Activated B cell treated with CpG ODN at 0.5 μM for 24 hours (primary cell): ENCODE measurements around the gene ZBTB38. TPM values are rescaled to one million over a fixed set of nuclear protein-coding genes. Genes with fewer than 3 reads are reported as not detected.

Experiments
- ATAC-seq: fragments of 200-7000 bp; cut with Tn5 transposase; one replicate; pipeline ENCODE4 v1.10.0; 2021; ENCODE audit warnings: low read depth, mild to moderate bottlenecking, moderate library complexity
- CTCF ChIA-PET: fragments of 350-600 bp; sonication (Branson Sonifier 250); formaldehyde crosslinking; loops from one replicate; lab custom pipeline; 2021; ENCODE audit warnings: antibody characterized with exemption; lab: Charles Lee
- POLR2A ChIA-PET: fragments of 350-600 bp; sonication (Branson Sonifier 250); formaldehyde crosslinking; loops from one replicate; lab custom pipeline; 2021; ENCODE audit warnings: antibody characterized with exemption; lab: Charles Lee
- DNase-seq: peaks from one replicate; pipeline ENCODE4 v3.0.0; 2022
- H3K27ac Mint-ChIP-seq: one replicate; pipeline ENCODE4 v1.8.0; 2020; ENCODE audit warnings: mixed read lengths
- H3K27me3 Mint-ChIP-seq: one replicate; pipeline ENCODE4 v1.8.0; 2021; ENCODE audit warnings: mixed read lengths
- H3K36me3 Mint-ChIP-seq: one replicate; pipeline ENCODE4 v1.8.0; 2021; ENCODE audit warnings: low read depth, mixed read lengths
- H3K4me1 Mint-ChIP-seq: one replicate; pipeline ENCODE4 v1.8.0; 2021; ENCODE audit warnings: mixed read lengths
- H3K4me3 Mint-ChIP-seq: one replicate; pipeline ENCODE4 v1.8.0; 2020; ENCODE audit warnings: mild to moderate bottlenecking, mixed read lengths
- H3K9me3 Mint-ChIP-seq: one replicate; pipeline ENCODE4 v1.8.0; 2020; ENCODE audit warnings: mixed read lengths
- CTCF ChIP-seq: fragments of 200-600 bp; IDR thresholded peaks from one replicate; pipeline ENCODE4 v1.8.0; 2022; ENCODE audit warnings: antibody characterized with exemption, mild to moderate bottlenecking
- intact Hi-C: fragments of 100-400 bp; cut with micrococcal nuclease; formaldehyde crosslinking; loops from one replicate; pipeline ENCODE4 v1.15.1; 2024
- total RNA-seq: library from RNA; stranded (reverse); gene quantifications from 2 replicates; pipeline ENCODE4 v1.2.3, GENCODE V29; 2022

Gene ZBTB38, protein sequence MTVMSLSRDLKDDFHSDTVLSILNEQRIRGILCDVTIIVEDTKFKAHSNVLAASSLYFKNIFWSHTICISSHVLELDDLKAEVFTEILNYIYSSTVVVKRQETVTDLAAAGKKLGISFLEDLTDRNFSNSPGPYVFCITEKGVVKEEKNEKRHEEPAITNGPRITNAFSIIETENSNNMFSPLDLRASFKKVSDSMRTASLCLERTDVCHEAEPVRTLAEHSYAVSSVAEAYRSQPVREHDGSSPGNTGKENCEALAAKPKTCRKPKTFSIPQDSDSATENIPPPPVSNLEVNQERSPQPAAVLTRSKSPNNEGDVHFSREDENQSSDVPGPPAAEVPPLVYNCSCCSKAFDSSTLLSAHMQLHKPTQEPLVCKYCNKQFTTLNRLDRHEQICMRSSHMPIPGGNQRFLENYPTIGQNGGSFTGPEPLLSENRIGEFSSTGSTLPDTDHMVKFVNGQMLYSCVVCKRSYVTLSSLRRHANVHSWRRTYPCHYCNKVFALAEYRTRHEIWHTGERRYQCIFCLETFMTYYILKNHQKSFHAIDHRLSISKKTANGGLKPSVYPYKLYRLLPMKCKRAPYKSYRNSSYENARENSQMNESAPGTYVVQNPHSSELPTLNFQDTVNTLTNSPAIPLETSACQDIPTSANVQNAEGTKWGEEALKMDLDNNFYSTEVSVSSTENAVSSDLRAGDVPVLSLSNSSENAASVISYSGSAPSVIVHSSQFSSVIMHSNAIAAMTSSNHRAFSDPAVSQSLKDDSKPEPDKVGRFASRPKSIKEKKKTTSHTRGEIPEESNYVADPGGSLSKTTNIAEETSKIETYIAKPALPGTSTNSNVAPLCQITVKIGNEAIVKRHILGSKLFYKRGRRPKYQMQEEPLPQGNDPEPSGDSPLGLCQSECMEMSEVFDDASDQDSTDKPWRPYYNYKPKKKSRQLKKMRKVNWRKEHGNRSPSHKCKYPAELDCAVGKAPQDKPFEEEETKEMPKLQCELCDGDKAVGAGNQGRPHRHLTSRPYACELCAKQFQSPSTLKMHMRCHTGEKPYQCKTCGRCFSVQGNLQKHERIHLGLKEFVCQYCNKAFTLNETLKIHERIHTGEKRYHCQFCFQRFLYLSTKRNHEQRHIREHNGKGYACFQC (N-terminal part only)
- total RNA-seq: 39.5 and 45.2 TPM in 2 replicates

GRCh38 chr3:141368062-141368924 is at the start of gene ZBTB38:
TSS of gene ZBTB38 (plus strand) at chr3:141368504. CDS start at chr3:141442389, 73,885 bp downstream.
- Mint-ChIP-seq H3K36me3 (no peaks in the 10 kb centered on the region), H3K4me1 (peaks cover 13% of the 10 kb centered on the region), H3K27ac (peak within 1 kb of the TSS; percentile 61)

DNA sequence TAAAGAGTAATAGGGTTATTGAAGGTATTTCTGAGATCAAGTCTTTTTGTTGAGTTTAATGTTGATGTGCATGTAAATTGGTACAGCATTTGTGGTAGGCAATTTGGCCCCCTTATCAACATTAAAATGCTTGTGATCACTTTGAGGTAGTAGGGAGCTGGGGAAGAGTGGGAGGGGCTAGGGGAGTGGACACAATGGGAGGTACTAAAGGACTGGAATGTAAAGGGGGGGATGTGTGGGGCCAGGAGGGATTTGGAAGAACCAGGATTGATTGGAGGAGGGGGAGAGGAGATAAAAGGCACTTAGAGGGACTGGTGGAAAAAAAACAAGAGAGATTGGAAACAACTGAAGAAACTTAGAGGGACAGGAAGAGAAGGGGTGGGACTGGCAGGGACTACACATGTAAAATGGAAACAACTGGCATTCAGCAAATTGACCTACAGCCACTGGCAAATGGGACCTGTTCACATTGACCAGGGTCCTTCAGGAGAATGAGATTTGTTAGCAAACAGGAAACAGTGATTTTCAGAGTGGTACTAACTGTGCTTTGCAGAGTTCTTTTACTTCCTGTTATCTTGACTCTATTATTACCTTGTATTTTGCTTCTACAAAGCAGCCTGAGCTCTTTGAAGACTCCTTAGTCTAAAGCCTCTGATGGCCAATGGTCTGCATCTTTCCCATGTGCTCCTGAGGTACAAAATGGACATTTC is 47.8 kb upstream of the ZBTB38 start:
- no peak for ATAC-seq
- Mint-ChIP-seq H3K36me3 (no peaks in the 10 kb centered on the region), H3K27me3 (no peaks in the 10 kb centered on the region), H3K4me1 (peaks cover 14% of the 10 kb centered on the region), H3K9me3 (peaks cover 2% of the 10 kb centered on the region), H3K27ac (peak overlapping the region; percentile 19), H3K4me3 (no peak overlapping the region)
- no peak for DNase-seq
- ChIA-PET POLR2A (interaction anchor here (0.8 to 2.4 kb wide), 2 partner anchors 9 to 81 kb away, joined by 4 to 8 read pairs; no protein-coding TSS in a partner anchor), CTCF (no interaction called here)
- TF ChIP-seq CTCF: no peak
- intact Hi-C loops: no loop called here

More at GRCh38 chr3:141368062-141368924, at the start of gene ZBTB38:
- DNase-seq (no peak), ATAC-seq (no peak)
- no peaks in the 10 kb centered on the region for H3K9me3 Mint-ChIP-seq
- H3K4me3 Mint-ChIP-seq: peak within 1 kb of the TSS; percentile 38
- TF ChIP-seq CTCF: no peak
- ChIA-PET POLR2A (interaction anchor here (0.5 to 2.2 kb wide), 3 partner anchors 11 to 151 kb away, joined by 3 to 5 read pairs (median 5); no protein-coding TSS in a partner anchor), CTCF (interaction anchor here (1.3 to 3.2 kb wide), 3 partner anchors 29 to 86 kb away, joined by 3 to 28 read pairs (median 7); no protein-coding TSS in a partner anchor)
- no peaks in the 10 kb centered on the region for H3K27me3 Mint-ChIP-seq
- intact Hi-C loops: no loop called here

DNA sequence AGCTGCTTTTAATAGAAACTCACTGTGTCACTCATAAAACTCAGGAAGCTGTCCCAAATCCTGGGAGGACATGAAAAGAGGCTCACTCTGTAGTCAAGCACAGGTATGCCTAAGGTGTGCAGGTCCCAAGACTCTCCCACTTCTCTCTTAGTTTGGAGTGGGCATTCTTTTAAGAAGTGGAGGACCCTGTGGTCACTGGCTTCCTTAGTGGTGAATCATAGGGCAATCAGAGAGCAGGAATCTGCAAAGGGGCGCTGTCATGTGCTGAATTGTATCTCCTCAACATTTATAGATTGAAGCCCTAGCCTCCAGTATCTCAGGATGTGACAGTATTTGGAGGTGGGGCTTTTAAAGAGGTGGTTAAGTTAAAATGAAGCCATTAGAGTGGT is 47.2 kb upstream of the ZBTB38 start:
- no peaks in the 10 kb centered on the region for H3K27me3 Mint-ChIP-seq
- DNase-seq: no peak
- H3K27ac Mint-ChIP-seq: no peak overlapping the region
- no peak for ATAC-seq
- CTCF ChIA-PET: no interaction called here
- no peak overlapping the region for H3K4me3 Mint-ChIP-seq
- peaks cover 2% of the 10 kb centered on the region for H3K9me3 Mint-ChIP-seq
- peaks cover 14% of the 10 kb centered on the region for H3K4me1 Mint-ChIP-seq
- no peaks in the 10 kb centered on the region for H3K36me3 Mint-ChIP-seq
- no peak for TF ChIP-seq CTCF
- POLR2A ChIA-PET: interaction anchor here (0.8 to 2.4 kb wide), 2 partner anchors 9 to 80 kb away, joined by 4 to 8 read pairs; no protein-coding TSS in a partner anchor
- intact Hi-C loops: no loop called here

- no peak for DNase-seq
- ChIA-PET POLR2A (interaction anchor here (2.2 kb wide), 1 partner anchor 12 kb away, joined by 6 read pairs; no protein-coding TSS in a partner anchor), CTCF (interaction anchor here (0.7 kb wide), 1 partner anchor 13 kb away, joined by 3 read pairs; no protein-coding TSS in a partner anchor)
- Mint-ChIP-seq H3K27me3 (no peaks in the 10 kb centered on the region), H3K4me3 (no peak overlapping the region), H3K4me1 (peaks cover 16% of the 10 kb centered on the region), H3K9me3 (peaks cover 2% of the 10 kb centered on the region), H3K36me3 (no peaks in the 10 kb centered on the region), H3K27ac (no peak overlapping the region)
- no peak for ATAC-seq
- no peak for TF ChIP-seq CTCF
- intact Hi-C loops: no loop called here
Observed at GRCh38 chr3:141323936-141324704, 44.2 kb upstream of the ZBTB38 start.
